Prostate gland (tissue), 2 donors: ENCODE measurements around the gene SSH2.

Experiments
- POLR2A ChIP-seq: fragments of 450-650 bp; IDR thresholded peaks from one replicate; pipeline ENCODE4 v1.6.1; 2016; ENCODE audit warnings: antibody characterized with exemption, mild to moderate bottlenecking
- TF ChIP-seq, protein P1 (sequence below), 4 experiments: fragments of 200-600 bp in 2 of 4; fragments of 450-650 bp in 2 of 4; sonication (generic) in 2 of 4; IDR thresholded peaks; 1 replicate in 3 of 4; 2 replicates in 1 of 4; pipeline ENCODE4 v1.5.1; 2016 to 2019; ENCODE audit warnings: antibody characterized with exemption in 4 of 4, mild to moderate bottlenecking in 2 of 4, moderate library complexity in 2 of 4

DNA sequence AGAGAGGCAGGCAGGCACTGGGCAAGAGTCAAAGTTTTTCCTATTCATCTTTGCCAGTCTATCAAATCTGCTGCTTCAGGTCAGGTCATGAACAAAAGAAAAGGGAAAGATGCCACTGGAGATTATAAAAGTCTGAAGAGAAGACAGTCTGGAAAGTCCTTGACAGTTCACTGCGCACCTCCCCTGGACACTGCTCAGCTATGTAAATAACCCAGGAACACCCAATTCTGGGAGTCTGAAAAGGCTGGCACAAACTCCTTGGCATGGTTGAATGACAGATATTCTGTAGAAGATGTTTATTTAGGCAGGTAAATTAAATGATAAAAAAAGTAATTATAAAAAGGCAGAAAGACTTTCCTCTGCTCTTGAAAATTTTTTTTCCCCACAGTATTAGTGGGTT lies 302.1 kb downstream of the SSH2 start:
- TF ChIP-seq, protein P1, sequence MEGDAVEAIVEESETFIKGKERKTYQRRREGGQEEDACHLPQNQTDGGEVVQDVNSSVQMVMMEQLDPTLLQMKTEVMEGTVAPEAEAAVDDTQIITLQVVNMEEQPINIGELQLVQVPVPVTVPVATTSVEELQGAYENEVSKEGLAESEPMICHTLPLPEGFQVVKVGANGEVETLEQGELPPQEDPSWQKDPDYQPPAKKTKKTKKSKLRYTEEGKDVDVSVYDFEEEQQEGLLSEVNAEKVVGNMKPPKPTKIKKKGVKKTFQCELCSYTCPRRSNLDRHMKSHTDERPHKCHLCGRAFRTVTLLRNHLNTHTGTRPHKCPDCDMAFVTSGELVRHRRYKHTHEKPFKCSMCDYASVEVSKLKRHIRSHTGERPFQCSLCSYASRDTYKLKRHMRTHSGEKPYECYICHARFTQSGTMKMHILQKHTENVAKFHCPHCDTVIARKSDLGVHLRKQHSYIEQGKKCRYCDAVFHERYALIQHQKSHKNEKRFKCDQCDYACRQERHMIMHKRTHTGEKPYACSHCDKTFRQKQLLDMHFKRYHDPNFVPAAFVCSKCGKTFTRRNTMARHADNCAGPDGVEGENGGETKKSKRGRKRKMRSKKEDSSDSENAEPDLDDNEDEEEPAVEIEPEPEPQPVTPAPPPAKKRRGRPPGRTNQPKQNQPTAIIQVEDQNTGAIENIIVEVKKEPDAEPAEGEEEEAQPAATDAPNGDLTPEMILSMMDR (IDR thresholded peaks at IDR 0.05): no peak
- no peak for TF ChIP-seq POLR2A
